Heart right ventricle (tissue), 16 donors: ENCODE data around the gene EPC2. TPM values are rescaled to one million over a fixed set of nuclear protein-coding genes. Genes with fewer than 3 reads are reported as not detected.

Source experiments
- ATAC-seq, 8 donors: fragments of 200-7000 bp; cut with Tn5 transposase; one replicate each; pipeline ENCODE4 v1.9.1; 2020; ENCODE audit warnings: mild to moderate bottlenecking in 8 of 8, moderate library complexity in 8 of 8, moderate number of reproducible peaks in 1 of 8
- DNase-seq, 2 donors: peaks; one replicate each; pipeline ENCODE4 v3.0.0-alpha.2; 2020
- H3K27ac ChIP-seq, 10 donors: fragments of 200-600 bp; sonication (generic) in 2 of 10; one replicate each; pipeline versions ENCODE4 v1.5.0 to v1.8.0; 2020 to 2022; ENCODE audit warnings: mild to moderate bottlenecking in 3 of 10
- H3K27me3 ChIP-seq, 7 donors: fragments of 200-600 bp; one replicate each; pipeline ENCODE4 v1.8.0; 2021 to 2022; ENCODE audit warnings: mild to moderate bottlenecking in 2 of 7
- H3K36me3 ChIP-seq, 9 donors: fragments of 200-600 bp; sonication (generic) in 1 of 9; one replicate each; pipeline versions ENCODE4 v1.5.0 to v1.8.0; 2020 to 2022; ENCODE audit warnings: mild to moderate bottlenecking in 2 of 9
- H3K4me1 ChIP-seq, 9 donors: fragments of 200-600 bp; sonication (generic) in 1 of 9; one replicate each; pipeline versions ENCODE4 v1.5.0 to v1.8.0; 2020 to 2022; ENCODE audit warnings: mild to moderate bottlenecking in 4 of 9
- H3K4me3 ChIP-seq, 10 donors: fragments of 200-600 bp; sonication (generic) in 2 of 10; one replicate each; pipeline versions ENCODE4 v1.5.0 to v1.8.0; 2020 to 2022; ENCODE audit warnings: mild to moderate bottlenecking in 7 of 10, moderate library complexity in 2 of 10
- H3K9me3 ChIP-seq, 11 donors: fragments of 200-600 bp in 10 of 11; sonication (generic) in 2 of 11; one replicate each; pipeline versions ENCODE4 v1.5.0 to v1.8.0; 2013 to 2022; ENCODE audit warnings: mild to moderate bottlenecking in 2 of 11, control low read depth in 1 of 11, moderate library complexity in 1 of 11
- CTCF ChIP-seq, 9 donors: fragments of 200-600 bp; sonication (generic) in 2 of 9; IDR thresholded peaks; one replicate each; pipeline versions ENCODE4 v1.5.0 to v1.8.0; 2021 to 2022; ENCODE audit warnings: antibody characterized with exemption in 9 of 9, mild to moderate bottlenecking in 5 of 9, moderate library complexity in 1 of 9
- WGBS, 2 donors: extraction: QIAGEN DNeasy Blood & Tissue Kit; methylation state at CpG; one replicate each; pipeline ENCODE4 v1.1.7; 2013; ENCODE audit warnings: inconsistent platforms in 1 of 2; 5-methylcytosine and 5-hydroxymethylcytosine counted together
- intact Hi-C, 10 donors: fragments of 100-400 bp; cut with DNase I; formaldehyde crosslinking; loops; one replicate each; pipeline versions ENCODE4 v1.11.1 to v1.14.2; 2022
- polyA plus RNA-seq, 2 donors: library from polyadenylated mRNA; stranded (reverse); fragments of 200-250 nt; gene quantifications; one replicate each; pipeline ENCODE4 v1.2.3, GENCODE V29; 2013
- total RNA-seq, 10 donors: library from RNA; stranded (reverse); fragmentation: NEBNext Ultra II Directional in 3 of 10; extraction: Animal tissue kit (Norgen Biotek cat#: 25700) in 3 of 10; gene quantifications; one replicate each; pipeline versions ENCODE4 v1.2.1 to v1.2.4, GENCODE V29; 2021 to 2023
- donor health status: Arrhythmogenic right ventricular cardiomyopathy.
- donor health status: ischemic (EF 13 %, LVEDD 7.1; RV severe dilation, severe dysfunction).
- donor health status: healthy with polysubstance abuse.
- donor health status: DM: no; HTN: yes; CAD: no.
- donor health status: DM: no; HTN: no; CAD: no.
- donor health status: ischemic (EF 25% LVEDD 6.9; RV normal size, moderate dysfunction).
- donor health status: ischemic (EF 25% LVEDD 5.7; RV mildly dilated, moderate dysfunction).
- donor health status: healthy.
- donor health status: DM: yes; HTN: yes; CAD: no.
- donor health status: Ischemic cardiomyopathy.
- donor health status: ischemic (EF 35%, LVEDD 5.7; RV mildly dilated, moderate dysfunction).
- donor health status: nonischemic (EF 11% LVEDD 7.7; RV severe dilation, severe dysfunction).
- donor health status: DM: yes; HTN: yes; CAD: no.
- donor health status: PGD.
- donor health status: ischemic (EF 29% LVEDD 5.4; RV normal size, mild dysfunction).
- donor health status: nonischemic (EF 23%, LVEDD 6.1; RV moderate dilation, normal function).

The EPC2 gene
- total and polyA plus RNA-seq, 12 donors, result 5.5 to 28.8 (median 20.9) TPM

- TF ChIP-seq CTCF (IDR thresholded peaks at IDR 0.05), result no peak
- no peak for DNase-seq
- Histone ChIP-seq H3K27ac (no peak overlapping the region), H3K9me3 (peaks cover 0 to 29% (median 0%) of the 10 kb centered on the region in 11 donors), H3K4me3 (no peak overlapping the region), H3K36me3 (no peaks in the 10 kb centered on the region), H3K4me1 (peaks cover 3 to 66% (median 35%) of the 10 kb centered on the region in 9 donors), H3K27me3 (no peaks in the 10 kb centered on the region)
- peak in 1 of 8 donors; percentile 11 for ATAC-seq
- intact Hi-C loops, result no loop called here
- 97 to 99% methylated on average over 6 of the region's 6 CpGs for WGBS, 2 donors
Observed at GRCh38 chr2:148719195-148719749, 74.7 kb downstream of the EPC2 start.

GRCh38 chr2:148719941-148720436 is 75.4 kb downstream of the EPC2 start:
- DNase-seq (no peak), ATAC-seq (peak in 7 of 8 donors; percentile 17 to 64 (median 58))
- Histone ChIP-seq H3K36me3 (no peaks in the 10 kb centered on the region), H3K4me3 (peak overlapping the region in 3 of 10 donors; percentile 24 to 32 (median 32)), H3K27ac (peak overlapping the region in 3 of 10 donors; percentile 3 to 28 (median 17)), H3K27me3 (no peaks in the 10 kb centered on the region), H3K9me3 (peaks cover 0 to 28% (median 0%) of the 10 kb centered on the region in 11 donors), H3K4me1 (peaks cover 3 to 71% (median 36%) of the 10 kb centered on the region in 9 donors)
- 26% methylated on average over 2 of the region's 2 CpGs for WGBS, 2 donors
- intact Hi-C loops, result no loop called here
- TF ChIP-seq CTCF (IDR thresholded peaks at IDR 0.05), result no peak

GRCh38 chr2:148720501-148721001 is 76.0 kb downstream of the EPC2 start:
- peak overlapping the region in 6 of 10 donors; percentile 14 to 32 (median 25) for H3K4me3 ChIP-seq
- peaks cover 0 to 22% (median 0%) of the 10 kb centered on the region in 11 donors for H3K9me3 ChIP-seq
- DNase-seq (peak in 1 of 2 donors; percentile 18), ATAC-seq (peak; percentile 55 to 86 (median 70))
- H3K27me3 ChIP-seq, result no peaks in the 10 kb centered on the region
- peaks cover 3 to 72% (median 39%) of the 10 kb centered on the region in 9 donors for H3K4me1 ChIP-seq
- H3K36me3 ChIP-seq, result no peaks in the 10 kb centered on the region
- no peak for TF ChIP-seq CTCF (IDR thresholded peaks at IDR 0.05)
- 28 to 37% methylated on average over 20 of the region's 20 CpGs for WGBS, 2 donors
- intact Hi-C loops, result no loop called here
- H3K27ac ChIP-seq, result peak overlapping the region in 3 of 10 donors; percentile 3 to 28 (median 17)

- Histone ChIP-seq H3K9me3 (peaks cover 0 to 18% (median 0%) of the 10 kb centered on the region in 11 donors), H3K27me3 (no peaks in the 10 kb centered on the region), H3K4me3 (no peak overlapping the region), H3K4me1 (peaks cover 3 to 72% (median 40%) of the 10 kb centered on the region in 9 donors), H3K27ac (no peak overlapping the region), H3K36me3 (no peaks in the 10 kb centered on the region)
- peak in 1 of 8 donors; percentile 54 for ATAC-seq
- DNase-seq, result no peak
- no peak for TF ChIP-seq CTCF (IDR thresholded peaks at IDR 0.05)
- intact Hi-C loops, result no loop called here
Observed at GRCh38 chr2:148721520-148721931, 77.0 kb downstream of the EPC2 start.
